IgD-negative memory B cell (primary cell): ENCODE measurements around the gene S100A4. TPM values are rescaled to one million over a fixed set of nuclear protein-coding genes. Genes with fewer than 3 reads are reported as not detected.
"Not testable (repeated sequence)": the region's sequence is repeated elsewhere in the genome, so short reads cannot be mapped to it uniquely, and the experiment has no call there.

Experiments used
- H3K27ac Mint-ChIP-seq, 3 donors: one replicate each; pipeline ENCODE4 v1.8.0; 2020 to 2022; ENCODE audit warnings: mild to moderate bottlenecking in 3 of 3, mixed read lengths in 3 of 3, moderate library complexity in 1 of 3
- H3K27me3 Mint-ChIP-seq: one replicate; pipeline ENCODE4 v1.8.0; 2021; ENCODE audit warnings: mixed read lengths
- H3K36me3 Mint-ChIP-seq: one replicate; pipeline ENCODE4 v1.8.0; 2020; ENCODE audit warnings: mild to moderate bottlenecking, mixed read lengths
- H3K4me1 Mint-ChIP-seq, 3 donors: one replicate each; pipeline ENCODE4 v1.8.0; 2020 to 2022; ENCODE audit warnings: mixed read lengths in 3 of 3, mild to moderate bottlenecking in 1 of 3
- H3K4me3 Mint-ChIP-seq, 4 donors: one replicate each; pipeline ENCODE4 v1.8.0; 2020 to 2022; ENCODE audit warnings: mild to moderate bottlenecking in 4 of 4, mixed read lengths in 4 of 4, moderate library complexity in 3 of 4
- H3K9me3 Mint-ChIP-seq, 3 donors: one replicate each; pipeline ENCODE4 v1.8.0; 2020 to 2021; ENCODE audit warnings: mixed read lengths in 3 of 3, mild to moderate bottlenecking in 1 of 3
- polyA plus RNA-seq: library from polyadenylated mRNA; unstranded; fragments of 300-500 nt; fragmentation: Illumina TruSeq; gene quantifications from one replicate; pipeline ENCODE4 v1.2.3, GENCODE V29; 2021

The S100A4 gene
- 524 TPM for polyA plus RNA-seq

- Mint-ChIP-seq H3K27ac (peak within 1 kb of the TSS; percentile 77 to 96 (median 95)), H3K4me3 (peak within 1 kb of the TSS; percentile 92 to 99 (median 95))
These were observed at the start of gene S100A4 for GRCh38 chr1:153545067-153546055. Gene S100A4 (minus strand): TSS chr1:153545806. CDS start chr1:153544794, 1,012 bp downstream.

GRCh38 chr1:153592748-153593147 lies 47.1 kb upstream of the S100A4 start:
- peaks cover under 1% of the 10 kb centered on the region for H3K36me3 Mint-ChIP-seq
- peaks cover 0 to 10% (median 7%) of the 10 kb centered on the region in 3 donors for H3K4me1 Mint-ChIP-seq
- no peaks in the 10 kb centered on the region for H3K27me3 Mint-ChIP-seq

More at GRCh38 chr1:153545067-153546055, at the start of gene S100A4:
- no peaks in the 10 kb centered on the region for H3K9me3 Mint-ChIP-seq
- peaks cover 3% of the 10 kb centered on the region for H3K27me3 Mint-ChIP-seq
- H3K36me3 Mint-ChIP-seq, result peaks cover 12% of the 10 kb centered on the region
- H3K4me1 Mint-ChIP-seq, result peaks cover 27 to 48% (median 40%) of the 10 kb centered on the region in 3 donors

GRCh38 chr1:153588482-153588881 lies 42.9 kb upstream of the S100A4 start:
- Mint-ChIP-seq H3K27me3 (no peaks in the 10 kb centered on the region), H3K4me3 (no peak overlapping the region), H3K27ac (no peak overlapping the region), H3K9me3 (no peaks in the 10 kb centered on the region), H3K4me1 (no peaks in the 10 kb centered on the region), H3K36me3 (peaks cover 1% of the 10 kb centered on the region)

More at GRCh38 chr1:153592748-153593147, 47.1 kb upstream of the S100A4 start:
- Mint-ChIP-seq H3K4me3 (peak overlapping the region in 1 of 4 donors; percentile 43), H3K27ac (no peak overlapping the region), H3K9me3 (no peaks in the 10 kb centered on the region)

- H3K36me3 Mint-ChIP-seq, H3K27ac Mint-ChIP-seq, H3K9me3 Mint-ChIP-seq, H3K4me3 Mint-ChIP-seq, H3K27me3 Mint-ChIP-seq, H3K4me1 Mint-ChIP-seq: not testable (repeated sequence)
These were observed 42.4 kb upstream of the S100A4 start for GRCh38 chr1:153588033-153588432.

GRCh38 chr1:153587314-153587713 lies 41.7 kb upstream of the S100A4 start:
- no peaks in the 10 kb centered on the region for H3K4me1 Mint-ChIP-seq
- H3K4me3 Mint-ChIP-seq, result no peak overlapping the region
- peaks cover 1% of the 10 kb centered on the region for H3K36me3 Mint-ChIP-seq
- H3K9me3 Mint-ChIP-seq, result no peaks in the 10 kb centered on the region
- H3K27me3 Mint-ChIP-seq, result no peaks in the 10 kb centered on the region
- H3K27ac Mint-ChIP-seq, result no peak overlapping the region

- H3K27ac Mint-ChIP-seq, result no peak overlapping the region
- H3K27me3 Mint-ChIP-seq, result no peaks in the 10 kb centered on the region
- H3K4me3 Mint-ChIP-seq, result no peak overlapping the region
- H3K4me1 Mint-ChIP-seq, result no peaks in the 10 kb centered on the region
- no peaks in the 10 kb centered on the region for H3K9me3 Mint-ChIP-seq
- H3K36me3 Mint-ChIP-seq, result peaks cover 1% of the 10 kb centered on the region
These were observed 40.7 kb upstream of the S100A4 start for GRCh38 chr1:153586347-153586746.

- Mint-ChIP-seq H3K4me1 (no peaks in the 10 kb centered on the region), H3K27ac (no peak overlapping the region), H3K27me3 (no peaks in the 10 kb centered on the region), H3K4me3 (no peak overlapping the region), H3K9me3 (no peaks in the 10 kb centered on the region), H3K36me3 (peaks cover 1% of the 10 kb centered on the region)
These were observed 39.4 kb upstream of the S100A4 start for GRCh38 chr1:153585006-153585405.

- Mint-ChIP-seq H3K36me3 (peaks cover 1% of the 10 kb centered on the region), H3K27ac (no peak overlapping the region), H3K9me3 (no peaks in the 10 kb centered on the region), H3K27me3 (no peaks in the 10 kb centered on the region), H3K4me1 (no peaks in the 10 kb centered on the region), H3K4me3 (no peak overlapping the region)
These were observed 38.4 kb upstream of the S100A4 start for GRCh38 chr1:153583976-153584375.

GRCh38 chr1:153583514-153583913 lies 37.9 kb upstream of the S100A4 start:
- H3K27me3 Mint-ChIP-seq, H3K36me3 Mint-ChIP-seq, H3K4me3 Mint-ChIP-seq, H3K9me3 Mint-ChIP-seq, H3K27ac Mint-ChIP-seq, H3K4me1 Mint-ChIP-seq: not testable (repeated sequence)

- not testable (repeated sequence) for H3K9me3 Mint-ChIP-seq
These were observed 37.2 kb upstream of the S100A4 start for GRCh38 chr1:153582836-153583235.

GRCh38 chr1:153578936-153579335 lies 33.3 kb upstream of the S100A4 start:
- H3K27ac Mint-ChIP-seq, result no peak overlapping the region
- H3K27me3 Mint-ChIP-seq, result peaks cover 12% of the 10 kb centered on the region
- no peak overlapping the region for H3K4me3 Mint-ChIP-seq

More at GRCh38 chr1:153582836-153583235, 37.2 kb upstream of the S100A4 start:
- H3K4me1 Mint-ChIP-seq, H3K27me3 Mint-ChIP-seq, H3K27ac Mint-ChIP-seq, H3K4me3 Mint-ChIP-seq, H3K36me3 Mint-ChIP-seq: not testable (repeated sequence)

GRCh38 chr1:153578490-153578889 lies 32.9 kb upstream of the S100A4 start:
- Mint-ChIP-seq H3K9me3 (no peaks in the 10 kb centered on the region), H3K4me1 (peaks cover 0 to 3% (median 0%) of the 10 kb centered on the region in 3 donors), H3K36me3 (no peaks in the 10 kb centered on the region), H3K27me3 (peaks cover 12% of the 10 kb centered on the region), H3K27ac (no peak overlapping the region), H3K4me3 (no peak overlapping the region)

More at GRCh38 chr1:153578936-153579335, 33.3 kb upstream of the S100A4 start:
- Mint-ChIP-seq H3K4me1 (peaks cover 0 to 3% (median 0%) of the 10 kb centered on the region in 3 donors), H3K9me3 (no peaks in the 10 kb centered on the region), H3K36me3 (no peaks in the 10 kb centered on the region)

GRCh38 chr1:153577624-153578051 lies 32.0 kb upstream of the S100A4 start:
- no peak overlapping the region for H3K4me3 Mint-ChIP-seq
- H3K36me3 Mint-ChIP-seq, result no peaks in the 10 kb centered on the region
- H3K27me3 Mint-ChIP-seq, result peaks cover 12% of the 10 kb centered on the region
- H3K9me3 Mint-ChIP-seq, result no peaks in the 10 kb centered on the region
- no peak overlapping the region for H3K27ac Mint-ChIP-seq
- peaks cover 0 to 8% (median 0%) of the 10 kb centered on the region in 3 donors for H3K4me1 Mint-ChIP-seq

GRCh38 chr1:153577138-153577537 lies 31.5 kb upstream of the S100A4 start:
- Mint-ChIP-seq H3K4me1 (peaks cover 0 to 10% (median 0%) of the 10 kb centered on the region in 3 donors), H3K36me3 (no peaks in the 10 kb centered on the region), H3K27ac (peak overlapping the region in 1 of 3 donors; percentile 51), H3K9me3 (no peaks in the 10 kb centered on the region), H3K4me3 (no peak overlapping the region), H3K27me3 (peaks cover 12% of the 10 kb centered on the region)

GRCh38 chr1:153575497-153575896 lies 29.9 kb upstream of the S100A4 start:
- not testable (repeated sequence) for H3K4me3 Mint-ChIP-seq, H3K36me3 Mint-ChIP-seq, H3K4me1 Mint-ChIP-seq, H3K27ac Mint-ChIP-seq, H3K9me3 Mint-ChIP-seq
- peaks cover 12% of the 10 kb centered on the region for H3K27me3 Mint-ChIP-seq

- H3K4me1 Mint-ChIP-seq, H3K36me3 Mint-ChIP-seq, H3K27ac Mint-ChIP-seq, H3K9me3 Mint-ChIP-seq, H3K4me3 Mint-ChIP-seq: not testable (repeated sequence)
- peaks cover 13% of the 10 kb centered on the region for H3K27me3 Mint-ChIP-seq
These were observed 29.5 kb upstream of the S100A4 start for GRCh38 chr1:153575081-153575491.
